ENCODE results near the gene CDC45. TPM values are rescaled to one million over a fixed set of nuclear protein-coding genes. Genes with fewer than 3 reads are reported as not detected.

Gene CDC45
- total and polyA plus RNA-seq, 8 donors: 0.28 to 1.3 (median 0.63) TPM; not detected in 2

DNA sequence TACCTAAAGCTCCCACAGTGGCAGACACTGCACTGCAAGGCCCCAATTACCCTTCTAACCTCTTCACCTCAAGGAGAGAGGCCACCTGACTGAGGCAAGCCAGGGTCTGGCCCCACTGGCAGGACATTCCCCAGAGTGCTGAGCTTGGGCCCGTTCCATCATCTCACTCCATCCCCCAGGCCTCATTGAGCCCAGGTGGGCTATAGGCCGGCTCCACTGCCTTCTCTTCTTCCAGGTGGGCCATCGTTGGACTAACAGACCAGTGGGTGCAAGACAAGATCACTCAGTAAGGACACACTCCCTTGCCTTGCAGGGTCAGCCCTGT lies 19.1 kb downstream of the CDC45 start:
- TF ChIP-seq, protein P1, sequence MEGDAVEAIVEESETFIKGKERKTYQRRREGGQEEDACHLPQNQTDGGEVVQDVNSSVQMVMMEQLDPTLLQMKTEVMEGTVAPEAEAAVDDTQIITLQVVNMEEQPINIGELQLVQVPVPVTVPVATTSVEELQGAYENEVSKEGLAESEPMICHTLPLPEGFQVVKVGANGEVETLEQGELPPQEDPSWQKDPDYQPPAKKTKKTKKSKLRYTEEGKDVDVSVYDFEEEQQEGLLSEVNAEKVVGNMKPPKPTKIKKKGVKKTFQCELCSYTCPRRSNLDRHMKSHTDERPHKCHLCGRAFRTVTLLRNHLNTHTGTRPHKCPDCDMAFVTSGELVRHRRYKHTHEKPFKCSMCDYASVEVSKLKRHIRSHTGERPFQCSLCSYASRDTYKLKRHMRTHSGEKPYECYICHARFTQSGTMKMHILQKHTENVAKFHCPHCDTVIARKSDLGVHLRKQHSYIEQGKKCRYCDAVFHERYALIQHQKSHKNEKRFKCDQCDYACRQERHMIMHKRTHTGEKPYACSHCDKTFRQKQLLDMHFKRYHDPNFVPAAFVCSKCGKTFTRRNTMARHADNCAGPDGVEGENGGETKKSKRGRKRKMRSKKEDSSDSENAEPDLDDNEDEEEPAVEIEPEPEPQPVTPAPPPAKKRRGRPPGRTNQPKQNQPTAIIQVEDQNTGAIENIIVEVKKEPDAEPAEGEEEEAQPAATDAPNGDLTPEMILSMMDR (IDR thresholded peaks at IDR 0.05): no peak
- intact Hi-C loops (cut with DNase I): no loop called here
- Histone ChIP-seq H3K4me3 (no peak overlapping the region), H3K9me3 (no peaks in the 10 kb centered on the region), H3K27me3 (no peaks in the 10 kb centered on the region), H3K27ac (no peak overlapping the region), H3K4me1 (no peaks in the 10 kb centered on the region), H3K36me3 (no peaks in the 10 kb centered on the region)
- ATAC-seq: no peak
- no peak for FAIRE-seq
- WGBS, 2 donors: 87 to 90% methylated on average over 3 of the region's 3 CpGs
- DNase-seq: no peak

DNA sequence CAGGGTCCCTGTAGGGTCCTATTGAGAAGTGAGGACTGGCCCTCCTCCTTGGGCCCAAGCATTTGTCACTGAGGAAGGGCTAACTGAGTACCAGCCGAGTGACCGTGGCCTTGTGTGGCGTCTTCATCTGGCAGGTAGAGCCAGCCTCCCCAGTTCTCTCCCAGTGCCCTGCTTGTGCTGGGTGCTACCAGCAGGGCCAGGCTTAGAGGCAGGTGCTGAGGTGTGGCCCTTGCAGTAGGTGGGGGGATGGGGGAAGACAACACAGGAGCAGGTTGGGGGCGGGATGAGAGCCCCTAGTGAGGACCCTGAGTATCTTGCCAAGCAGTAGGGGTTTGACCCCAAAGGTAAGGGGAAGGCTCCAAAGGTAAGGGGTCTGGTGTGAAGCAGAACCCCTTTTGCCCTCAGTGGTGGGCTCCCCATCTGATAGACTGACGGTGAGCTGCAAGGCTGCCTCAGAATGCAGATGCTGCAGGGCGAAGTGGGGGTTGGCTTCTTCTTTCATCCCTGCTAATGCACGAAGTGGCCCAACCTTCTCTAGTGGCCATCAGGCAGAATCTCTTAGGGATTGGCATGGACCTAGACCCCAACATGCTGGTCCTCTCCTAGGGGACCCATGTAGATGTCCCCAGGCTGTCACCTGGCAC lies 19.6 kb downstream of the CDC45 start:
- H3K36me3 ChIP-seq: no peaks in the 10 kb centered on the region
- no peak for FAIRE-seq
- H3K27me3 ChIP-seq: no peaks in the 10 kb centered on the region
- TF ChIP-seq, protein P1 (IDR thresholded peaks at IDR 0.05): no peak
- WGBS, 2 donors: 90 to 94% methylated on average over 7 of the region's 7 CpGs
- H3K27ac ChIP-seq: no peak overlapping the region
- intact Hi-C loops (cut with DNase I): no loop called here
- no peaks in the 10 kb centered on the region for H3K4me1 ChIP-seq
- H3K9me3 ChIP-seq: no peaks in the 10 kb centered on the region
- DNase-seq: no peak
- no peak for ATAC-seq
- H3K4me3 ChIP-seq: no peak overlapping the region

DNA sequence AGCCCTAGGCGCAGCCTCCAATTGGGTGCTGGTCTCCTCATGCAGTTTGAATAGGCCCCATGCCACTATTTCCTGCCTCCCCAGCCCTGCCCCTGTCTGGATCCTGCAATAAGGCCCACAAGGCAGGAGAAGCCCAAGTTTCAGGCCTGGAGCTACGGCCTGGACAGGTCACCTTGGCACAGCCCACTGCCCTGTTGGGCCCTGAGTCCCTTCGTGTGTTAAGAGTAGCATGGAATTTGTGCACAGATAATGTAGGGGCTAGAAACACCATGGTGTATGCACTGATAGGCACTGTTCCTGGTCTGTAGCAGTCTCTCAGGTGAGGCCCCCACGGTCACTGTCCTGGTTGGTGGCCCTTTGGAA lies 20.1 kb downstream of the CDC45 start:
- no peaks in the 10 kb centered on the region for H3K9me3 ChIP-seq
- intact Hi-C loops (cut with DNase I): no loop called here
- H3K4me3 ChIP-seq: no peak overlapping the region
- H3K27me3 ChIP-seq: no peaks in the 10 kb centered on the region
- no peak overlapping the region for H3K27ac ChIP-seq
- ATAC-seq (no peak), FAIRE-seq (no peak), DNase-seq (no peak)
- no peaks in the 10 kb centered on the region for H3K36me3 ChIP-seq
- no peaks in the 10 kb centered on the region for H3K4me1 ChIP-seq
- 92 to 97% methylated on average over 4 of the region's 4 CpGs for WGBS, 2 donors
- TF ChIP-seq, protein P1 (IDR thresholded peaks at IDR 0.05): no peak

DNA sequence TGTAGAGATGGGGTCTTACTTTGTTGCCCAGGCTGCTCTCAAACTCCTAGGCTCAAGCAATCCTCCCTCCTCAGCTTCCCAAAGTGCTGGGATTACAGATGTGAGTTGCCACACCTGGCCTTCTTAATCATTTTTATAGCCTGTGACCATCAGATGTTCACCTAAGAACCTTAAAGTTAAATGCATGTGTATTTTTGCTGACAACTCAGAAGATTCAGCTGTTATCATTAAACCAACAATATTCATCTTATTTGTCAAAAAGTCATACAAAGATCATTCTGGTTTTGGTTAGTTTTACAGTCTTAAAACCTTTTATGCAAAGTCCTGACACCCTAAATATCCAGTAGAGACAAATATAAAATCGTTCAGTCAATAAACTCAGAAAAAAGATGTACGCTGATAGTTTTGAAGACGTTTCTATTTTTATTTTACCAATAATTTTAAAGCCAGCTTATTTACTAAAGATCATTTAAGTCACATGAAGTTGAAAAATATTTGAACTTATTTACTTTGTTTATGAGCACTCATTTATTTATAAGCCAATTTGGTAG lies 22.3 kb downstream of the CDC45 start:
- no peaks in the 10 kb centered on the region for H3K27me3 ChIP-seq
- intact Hi-C loops (cut with DNase I): no loop called here
- H3K4me1 ChIP-seq: no peaks in the 10 kb centered on the region
- DNase-seq (no peak), FAIRE-seq (no peak), ATAC-seq (no peak)
- TF ChIP-seq, protein P1 (IDR thresholded peaks at IDR 0.05): no peak
- no peak overlapping the region for H3K4me3 ChIP-seq
- no peaks in the 10 kb centered on the region for H3K36me3 ChIP-seq
- H3K9me3 ChIP-seq: no peaks in the 10 kb centered on the region
- H3K27ac ChIP-seq: no peak overlapping the region
- 72 to 79% methylated on average over 3 of the region's 3 CpGs for WGBS, 2 donors

DNA sequence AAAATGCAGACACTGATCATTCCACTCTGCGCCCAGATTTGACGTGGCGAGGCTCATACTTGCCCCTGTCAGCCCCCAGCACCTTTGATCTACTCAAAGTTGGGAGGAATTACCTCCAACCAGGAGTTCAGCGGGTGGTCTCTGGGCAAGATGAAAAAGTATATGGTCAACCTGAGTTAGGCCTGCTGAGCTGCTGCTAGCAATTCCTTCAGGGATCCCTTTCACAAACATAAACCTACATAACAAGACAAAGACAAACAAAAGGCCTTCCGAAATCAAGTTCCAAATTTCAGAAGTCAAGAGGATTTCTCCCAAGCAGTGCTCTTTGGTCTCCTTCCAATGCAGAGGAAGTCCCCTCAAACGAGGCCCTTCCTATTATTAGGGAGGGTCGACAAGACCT lies 23.6 kb downstream of the CDC45 start:
- Histone ChIP-seq H3K36me3 (no peaks in the 10 kb centered on the region), H3K27ac (no peak overlapping the region), H3K4me3 (no peak overlapping the region), H3K9me3 (no peaks in the 10 kb centered on the region), H3K27me3 (no peaks in the 10 kb centered on the region), H3K4me1 (no peaks in the 10 kb centered on the region)
- FAIRE-seq (no peak), DNase-seq (no peak), ATAC-seq (no peak)
- 80 to 83% methylated on average over 7 of the region's 7 CpGs for WGBS, 2 donors
- intact Hi-C loops (cut with DNase I): no loop called here
- TF ChIP-seq, protein P1 (IDR thresholded peaks at IDR 0.05): no peak

Data from pancreas (tissue), 10 donors.